Panc1 (cell line): ENCODE results near the gene COL23A1. TPM values are rescaled to one million over a fixed set of nuclear protein-coding genes. Genes with fewer than 3 reads are reported as not detected.

Experiments used
- ATAC-seq: fragments of 200-7000 bp; cut with Tn5 transposase; 2 replicates; pipeline ENCODE4 v1.9.1; 2020; ENCODE audit warnings: mild to moderate bottlenecking, moderate library complexity
- BruUV-seq: library from RNA; stranded (reverse); fragments of 400-500 nt; replicated peaks from 2 replicates; lab custom pipeline; 2021; lab: Mats Ljungman, UMichigan
- CTCF ChIA-PET: fragments of 300-600 bp; sonication (Branson Sonifier 250); formaldehyde crosslinking; loops from one replicate; lab custom pipeline; 2022; ENCODE audit warnings: antibody characterized with exemption; lab: Charles Lee
- POLR2A ChIA-PET: fragments of 300-600 bp; sonication (Branson Sonifier 250); formaldehyde crosslinking; loops from one replicate; lab custom pipeline; 2022; ENCODE audit warnings: antibody characterized with exemption; lab: Charles Lee
- DNase-seq: peaks from one replicate; pipeline ENCODE4 v3.0.0-alpha.2; 2010; ENCODE audit warnings: low read depth, low spot score
- H3K27ac ChIP-seq: 2 replicates; pipeline ENCODE4 v1.5.1; 2011; ENCODE audit warnings: mild to moderate bottlenecking, low read length, inconsistent platforms
- H3K27me3 ChIP-seq: fragments of 200-500 bp; sonication (Bioruptor generic); 2 replicates; pipeline ENCODE4 v1.6.0; 2014; ENCODE audit warnings: low read length, inconsistent platforms; ENCODE audit not compliant: control insufficient read depth, insufficient read depth
- H3K36me3 ChIP-seq: fragments of 200-500 bp; sonication (Bioruptor generic); 2 replicates; pipeline ENCODE4 v1.5.1; 2014; ENCODE audit warnings: inconsistent platforms, mild to moderate bottlenecking, low read length, moderate library complexity; ENCODE audit not compliant: control insufficient read depth, insufficient read depth
- H3K4me1 ChIP-seq: 2 replicates; pipeline ENCODE4 v1.5.1; 2011; ENCODE audit warnings: inconsistent platforms, mild to moderate bottlenecking, low read length, moderate library complexity; ENCODE audit not compliant: control insufficient read depth, insufficient read depth
- H3K4me3 ChIP-seq, 2 experiments: 2 replicates each; pipeline ENCODE4 v1.5.1; 2011 to 2012; ENCODE audit warnings: low read depth in 2 of 2, low read length in 2 of 2, mild to moderate bottlenecking in 2 of 2, inconsistent platforms in 1 of 2, moderate library complexity in 1 of 2
- H3K9me3 ChIP-seq: fragments of 200-500 bp; sonication (Bioruptor generic); 2 replicates; pipeline ENCODE4 v1.5.1; 2014; ENCODE audit warnings: low read depth, mild to moderate bottlenecking, inconsistent platforms, low read length, moderate library complexity; ENCODE audit not compliant: control insufficient read depth, insufficient read depth
- CTCF ChIP-seq: fragments of 450-650 bp; IDR thresholded peaks from 2 replicates; pipeline ENCODE4 v1.5.1; 2017; ENCODE audit warnings: mild to moderate bottlenecking
- POLR2AphosphoS5 ChIP-seq: IDR thresholded peaks from 2 replicates; pipeline ENCODE4 v1.6.1; 2012; ENCODE audit warnings: mild to moderate bottlenecking, low read depth, low read length, moderate library complexity
- REST ChIP-seq, 2 experiments: IDR thresholded peaks; 2 replicates each; pipeline ENCODE4 v1.6.1; 2011 to 2012; ENCODE audit warnings: low read depth in 2 of 2, control low read depth in 1 of 2, low read length in 1 of 2, mild to moderate bottlenecking in 1 of 2, moderate library complexity in 1 of 2; ENCODE audit not compliant: insufficient read depth in 1 of 2
- SIN3A ChIP-seq: IDR thresholded peaks from 2 replicates; pipeline ENCODE4 v1.6.1; 2012; ENCODE audit warnings: low read depth, mild to moderate bottlenecking, low read length, moderate library complexity, borderline replicate concordance; ENCODE audit not compliant: insufficient read depth
- TCF7L2 ChIP-seq: IDR thresholded peaks from 2 replicates; pipeline ENCODE4 v1.6.1; 2011; ENCODE audit warnings: mild to moderate bottlenecking, low read depth, low read length, inconsistent platforms
- in situ Hi-C: cut with HindIII; loops from 2 replicates; pipeline ENCODE4 v1.10.0; 2016; ENCODE audit warnings: low sequenced_read_pairs, low pct_unique_long_range_greater_than_20kb
- intact Hi-C: fragments of 100-400 bp; cut with micrococcal nuclease; formaldehyde crosslinking; loops from one replicate; pipeline ENCODE4 v1.10.0; 2022; ENCODE audit not compliant: unreplicated experiment
- total RNA-seq: library from RNA; stranded (reverse); gene quantifications from one replicate; pipeline ENCODE4 v1.2.1, GENCODE V29; 2021; ENCODE audit not compliant: unreplicated experiment

Gene COL23A1
- total RNA-seq, 1 experiment from 2014 or later: 0.05 TPM

- H3K4me3 ChIP-seq: peak overlapping the region; percentile 91 to 99
- ChIA-PET POLR2A (interaction anchor here (0.5 to 1.1 kb wide), 3 partner anchors 30 to 1182 kb away, joined by 3 to 10 read pairs (median 5); partner anchors contain the start of gene MGAT4B), CTCF (interaction anchor here (0.5 to 1.1 kb wide), 3 partner anchors 21 to 350 kb away, joined by 3 to 5 read pairs (median 3); no protein-coding TSS in a partner anchor)
- BruUV-seq: no TSS peak
- H3K36me3 ChIP-seq: peaks cover 29% of the 10 kb centered on the region
- H3K27ac ChIP-seq: peak overlapping the region; percentile 94
- no peaks in the 10 kb centered on the region for H3K27me3 ChIP-seq
- intact Hi-C loops (no loop called here), in situ Hi-C loops (no loop called here)
- TF ChIP-seq POLR2AphosphoS5 (no peak), SIN3A (no peak), CTCF (no peak), REST (IDR thresholded peaks at IDR 0.05; ENCODE audit: insufficient read depth in 1 of 2, low read depth in 2 of 2, low read length in 1 of 2) (no peak), TCF7L2 (no peak)
- peaks cover 18% of the 10 kb centered on the region for H3K4me1 ChIP-seq
- DNase-seq (no peak), ATAC-seq (no peak)
- peaks cover 5% of the 10 kb centered on the region; the same call in 1 of the 2 replicates for H3K9me3 ChIP-seq
Observed at GRCh38 chr5:178624631-178625546, 34.7 kb upstream of the COL23A1 start.

GRCh38 chr5:178622679-178623247 is 32.6 kb upstream of the COL23A1 start:
- no peak for TF ChIP-seq REST (IDR thresholded peaks at IDR 0.05; ENCODE audit: insufficient read depth in 1 of 2, low read depth in 2 of 2, low read length in 1 of 2)
- no TSS peak for BruUV-seq
- Histone ChIP-seq H3K9me3 (peaks cover 5% of the 10 kb centered on the region; the same call in 1 of the 2 replicates), H3K4me1 (peaks cover 18% of the 10 kb centered on the region), H3K36me3 (peaks cover 49% of the 10 kb centered on the region), H3K4me3 (no peak overlapping the region), H3K27ac (no peak overlapping the region), H3K27me3 (no peaks in the 10 kb centered on the region)
- POLR2A ChIA-PET: no interaction called here
- ATAC-seq (no peak), DNase-seq (no peak)
- in situ Hi-C loops: no loop called here
- CTCF ChIA-PET: no interaction called here
- intact Hi-C loops: no loop called here
